H1 (cell line): ENCODE measurements around the gene INO80. TPM values are rescaled to one million over a fixed set of nuclear protein-coding genes. Genes with fewer than 3 reads are reported as not detected.

ENCODE experiments used
- CTCF ChIA-PET: fragments of 300-600 bp; sonication (Branson Sonifier 250); formaldehyde crosslinking; loops from one replicate; lab custom pipeline; 2021; ENCODE audit not compliant: partially characterized antibody; lab: Charles Lee
- POLR2A ChIA-PET: fragments of 300-600 bp; sonication (Branson Sonifier 250); formaldehyde crosslinking; loops from one replicate; lab custom pipeline; 2021; ENCODE audit warnings: inconsistent platforms; ENCODE audit not compliant: partially characterized antibody; lab: Charles Lee
- DNase-seq, 2 experiments: peaks; one replicate each; pipeline versions ENCODE4 v3.0.0 to v3.0.0-alpha.2; 2010 to 2022; ENCODE audit warnings: low spot score in 2 of 2, low read depth in 1 of 2, mixed read lengths in 1 of 2
- FAIRE-seq: peaks from 2 replicates; lab custom pipeline; 2011; peaks lifted over from hg19 to GRCh38; lab: Jason Lieb, UNC
- H2AFZ ChIP-seq: 2 replicates; pipeline ENCODE4 v1.8.1; 2012; ENCODE audit warnings: low read length, inconsistent platforms
- H2AK5ac ChIP-seq: 2 replicates; pipeline ENCODE4 v1.6.1; 2013; ENCODE audit warnings: low read depth, low read length
- H2BK120ac ChIP-seq: replicated peaks from 2 replicates; pipeline ENCODE3; 2013; ENCODE audit warnings: low read depth, low read length, inconsistent platforms
- H2BK12ac ChIP-seq: 2 replicates; pipeline ENCODE4 v1.6.1; 2013; ENCODE audit warnings: low read depth, low read length
- H2BK15ac ChIP-seq: 2 replicates; pipeline ENCODE4 v1.6.1; 2013; ENCODE audit warnings: low read length
- H2BK20ac ChIP-seq: 2 replicates; pipeline ENCODE4 v1.6.1; 2013; ENCODE audit warnings: low read length
- H2BK5ac ChIP-seq: 2 replicates; pipeline ENCODE4 v1.6.1; 2013; ENCODE audit warnings: low read depth, low read length
- H3K14ac ChIP-seq: 2 replicates; pipeline ENCODE4 v1.6.1; 2013; ENCODE audit warnings: inconsistent platforms; ENCODE audit not compliant: insufficient read length
- H3K18ac ChIP-seq: 2 replicates; pipeline ENCODE4 v1.6.1; 2013; ENCODE audit warnings: low read length; ENCODE audit errors: extremely low read depth
- H3K23ac ChIP-seq: 2 replicates; pipeline ENCODE4 v1.6.1; 2013; ENCODE audit warnings: inconsistent platforms; ENCODE audit not compliant: insufficient read length
- H3K23me2 ChIP-seq: 2 replicates; pipeline ENCODE4 v1.6.1; 2013; ENCODE audit warnings: low read depth, low read length
- H3K27ac ChIP-seq: 2 replicates; pipeline ENCODE4 v1.6.1; 2011; ENCODE audit warnings: low read depth, low read length, inconsistent platforms
- H3K27me3 ChIP-seq, 4 experiments: replicated peaks in 1 of 4; 1 replicate in 1 of 4; 2 replicates in 3 of 4; pipeline versions ENCODE4 v1.6.1 to v1.8.1; 2011 to 2013; ENCODE audit warnings: low read length in 3 of 4, mild to moderate bottlenecking in 3 of 4, inconsistent platforms in 2 of 4, mixed read lengths in 2 of 4, moderate library complexity in 1 of 4; ENCODE audit not compliant: control insufficient read depth in 3 of 4, insufficient read depth in 3 of 4; ENCODE audit errors: extremely low read depth in 1 of 4
- H3K36me3 ChIP-seq, 4 experiments: 2 replicates each; pipeline versions ENCODE4 v1.6.1 to v1.8.1; 2011 to 2013; ENCODE audit warnings: mild to moderate bottlenecking in 4 of 4, low read length in 3 of 4, moderate library complexity in 2 of 4, control low read depth in 1 of 4, inconsistent platforms in 1 of 4; ENCODE audit not compliant: insufficient read depth in 4 of 4, control insufficient read depth in 2 of 4
- H3K4ac ChIP-seq: replicated peaks from 2 replicates; pipeline ENCODE3; 2013; ENCODE audit warnings: low read length, low read depth, mixed read lengths, inconsistent platforms; ENCODE audit not compliant: insufficient read length
- H3K4me1 ChIP-seq, 4 experiments: replicated peaks in 1 of 4; 1 replicate in 1 of 4; 2 replicates in 3 of 4; pipeline versions ENCODE4 v1.6.1 to v1.8.1; 2011 to 2013; ENCODE audit warnings: low read length in 3 of 4, inconsistent platforms in 2 of 4, mixed read lengths in 1 of 4; ENCODE audit not compliant: insufficient read depth in 4 of 4, control insufficient read depth in 3 of 4
- H3K4me2 ChIP-seq, 2 experiments: 2 replicates each; pipeline versions ENCODE4 v1.6.1 to v1.8.1; 2011 to 2013; ENCODE audit warnings: low read depth in 2 of 2, low read length in 2 of 2, control low read depth in 1 of 2, inconsistent platforms in 1 of 2, mild to moderate bottlenecking in 1 of 2; ENCODE audit not compliant: insufficient read depth in 1 of 2
- H3K4me3 ChIP-seq, 4 experiments: fragments of 200-600, 300-600 bp in 1 of 4; sonication (generic), shearing (Covaris generic), sonication (Bioruptor Twin) in 1 of 4; 2 replicates each; pipeline versions ENCODE4 v1.5.1 to v1.8.1; 2011 to 2016; ENCODE audit warnings: low read length in 4 of 4, low read depth in 3 of 4, control low read depth in 2 of 4, inconsistent platforms in 2 of 4, mild to moderate bottlenecking in 2 of 4, mixed read lengths in 1 of 4, moderate library complexity in 1 of 4; ENCODE audit not compliant: insufficient read depth in 2 of 4; ENCODE audit errors: extremely low read depth in 1 of 4
- H3K56ac ChIP-seq: replicated peaks from 2 replicates; pipeline ENCODE3; 2013; ENCODE audit warnings: low read depth, mild to moderate bottlenecking, mixed read lengths, low read length, inconsistent platforms; ENCODE audit not compliant: insufficient read length
- H3K79me1 ChIP-seq: 2 replicates; pipeline ENCODE4 v1.6.1; 2013; ENCODE audit warnings: low read depth, low read length, control low read depth
- H3K79me2 ChIP-seq, 2 experiments: 2 replicates each; pipeline versions ENCODE4 v1.6.1 to v1.8.1; 2012 to 2013; ENCODE audit warnings: low read length in 2 of 2, mild to moderate bottlenecking in 2 of 2, inconsistent platforms in 1 of 2; ENCODE audit not compliant: insufficient read depth in 2 of 2, control insufficient read depth in 1 of 2
- H3K9ac ChIP-seq, 4 experiments: replicated peaks in 1 of 4; 1 replicate in 1 of 4; 2 replicates in 3 of 4; pipeline versions ENCODE4 v1.6.1 to v1.8.1; 2011 to 2013; ENCODE audit warnings: low read depth in 3 of 4, low read length in 3 of 4, control low read depth in 2 of 4, mild to moderate bottlenecking in 2 of 4, moderate library complexity in 2 of 4, inconsistent platforms in 1 of 4; ENCODE audit errors: extremely low read depth in 1 of 4
- H3K9me3 ChIP-seq, 2 experiments: 2 replicates each; pipeline versions ENCODE4 v1.6.1 to v1.8.1; 2012 to 2013; ENCODE audit warnings: mild to moderate bottlenecking in 2 of 2, moderate library complexity in 2 of 2, control low read depth in 1 of 2, inconsistent platforms in 1 of 2, low read depth in 1 of 2, low read length in 1 of 2, mixed read lengths in 1 of 2; ENCODE audit not compliant: insufficient read depth in 2 of 2
- H4K20me1 ChIP-seq, 2 experiments: replicated peaks in 1 of 2; 2 replicates each; pipeline versions ENCODE3 to v1.8.1; 2011 to 2013; ENCODE audit warnings: inconsistent platforms in 2 of 2, low read length in 2 of 2, mild to moderate bottlenecking in 1 of 2; ENCODE audit not compliant: insufficient read depth in 2 of 2, control insufficient read depth in 1 of 2
- H4K5ac ChIP-seq: 2 replicates; pipeline ENCODE4 v1.6.1; 2013; ENCODE audit warnings: low read length, low read depth, mixed read lengths, inconsistent platforms; ENCODE audit not compliant: insufficient read length
- H4K8ac ChIP-seq: 2 replicates; pipeline ENCODE4 v1.8.0; 2013; ENCODE audit warnings: mild to moderate bottlenecking, moderate library complexity, low read length, inconsistent platforms; ENCODE audit not compliant: insufficient read depth; ENCODE audit errors: extremely low read depth
- H4K91ac ChIP-seq: replicated peaks from 2 replicates; pipeline ENCODE3; 2013; ENCODE audit warnings: low read length, mixed read lengths, inconsistent platforms; ENCODE audit not compliant: insufficient read length
- CHD2 ChIP-seq: IDR thresholded peaks from 2 replicates; pipeline ENCODE4 v1.6.1; 2012; ENCODE audit warnings: low read length, improper control_type of control experiment
- CTCF ChIP-seq, 3 experiments: IDR thresholded peaks; 1 replicate in 2 of 3; 2 replicates in 1 of 3; pipeline versions ENCODE4 v1.5.1 to v1.6.1; 2011; ENCODE audit warnings: low read length in 3 of 3, mild to moderate bottlenecking in 3 of 3, inconsistent platforms in 2 of 3, low read depth in 1 of 3, moderate library complexity in 1 of 3; ENCODE audit not compliant: insufficient read depth in 1 of 3; ENCODE audit errors: control extremely low read depth in 1 of 3
- GTF2F1 ChIP-seq: IDR thresholded peaks from 2 replicates; pipeline ENCODE4 v1.6.1; 2012; ENCODE audit warnings: low read depth, low read length, improper control_type of control experiment, borderline replicate concordance
- MAX ChIP-seq: IDR thresholded peaks from 2 replicates; pipeline ENCODE4 v1.6.1; 2012; ENCODE audit warnings: inconsistent platforms
- SIX5 ChIP-seq: IDR thresholded peaks from 2 replicates; pipeline ENCODE4 v1.6.1; 2011; ENCODE audit warnings: mild to moderate bottlenecking, low read depth, low read length
- SRF ChIP-seq: IDR thresholded peaks from 2 replicates; pipeline ENCODE4 v1.6.1; 2011; ENCODE audit warnings: mild to moderate bottlenecking, low read depth, low read length, moderate library complexity
- TAF1 ChIP-seq: IDR thresholded peaks from 2 replicates; pipeline ENCODE4 v1.6.1; 2011; ENCODE audit warnings: mild to moderate bottlenecking, low read depth, low read length
- TBP ChIP-seq: IDR thresholded peaks from 2 replicates; pipeline ENCODE4 v1.6.1; 2011; ENCODE audit warnings: low read depth, low read length, improper control_type of control experiment
- YY1 ChIP-seq: IDR thresholded peaks from 2 replicates; pipeline ENCODE4 v1.6.1; 2011; ENCODE audit warnings: low read depth, mild to moderate bottlenecking, low read length
- ZNF274 ChIP-seq: IDR thresholded peaks from 2 replicates; pipeline ENCODE4 v1.7.0; 2012; ENCODE audit warnings: low read length, borderline replicate concordance; ENCODE audit errors: extremely low read depth
- WGBS, 2 experiments: shearing (Covaris generic) in 1 of 2; methylation state at CpG; one replicate each; pipeline versions ENCODE4 v1.1.6 to v1.1.7; 2013 to 2015; ENCODE audit warnings: low lambda C conversion rate in 2 of 2, mixed read lengths in 2 of 2, inconsistent platforms in 1 of 2, low coverage in 1 of 2, missing lambda C conversion rate in 1 of 2; ENCODE audit not compliant: insufficient replicate concordance in 2 of 2, insufficient coverage in 1 of 2, insufficient read length in 1 of 2; ENCODE audit errors: extremely low coverage in 1 of 2, missing lambda C conversion rate in 1 of 2; 5-methylcytosine and 5-hydroxymethylcytosine counted together
- polyA plus RNA-seq, 7 experiments: library from polyadenylated mRNA; depleted of rRNA in 3 of 7; stranded (reverse) in 5 of 7; unstranded in 2 of 7; fragments of >200 nt in 5 of 7; fragments of 200-250 nt in 2 of 7; gene quantifications; 1 replicate in 5 of 7; 2 replicates in 1 of 7; 4 replicates in 1 of 7; pipeline versions ENCODE4 v1.2.1 to v1.2.3, GENCODE V29; 2011 to 2013; ENCODE audit warnings: missing spikeins in 2 of 7, mixed read lengths in 2 of 7
- total RNA-seq: library from RNA; stranded (reverse); fragmentation: NEBNext Ultra II Directional; extraction: Animal tissue kit (Norgen Biotek cat#: 25700); gene quantifications from 2 replicates; pipeline ENCODE4 v1.2.1, GENCODE V29; 2021

INO80 gene
- total and polyA plus RNA-seq, 2 of the 8 experiments (the other 6 are each of a cell fraction or from before 2014, with no cell fraction given) = 4.3 to 24.5 TPM

- H3K14ac ChIP-seq = no peak overlapping the region
- H3K23ac ChIP-seq = no peak overlapping the region
- no peak overlapping the region for H3K4me3 ChIP-seq
- no peak overlapping the region for H2BK15ac ChIP-seq
- H2AK5ac ChIP-seq = no peak overlapping the region
- H2BK12ac ChIP-seq = no peak overlapping the region
- no peak for FAIRE-seq
- no peak overlapping the region for H2BK20ac ChIP-seq
- H3K4me1 ChIP-seq = peaks cover 0 to 7% (median 4%) of the 10 kb centered on the region in 4 experiments; a peak in 3 of 7 replicates
- no peaks in the 10 kb centered on the region for H3K79me1 ChIP-seq
- no peak for DNase-seq
- no peaks in the 10 kb centered on the region for H3K27me3 ChIP-seq
- ChIA-PET CTCF (interaction anchor here (0.5 to 4.8 kb wide), 12 partner anchors 14 to 292 kb away, joined by 3 to 33 read pairs (median 3); no protein-coding TSS in a partner anchor), POLR2A (interaction anchor here (0.7 to 3.8 kb wide), 8 partner anchors 12 to 212 kb away, joined by 3 to 57 read pairs (median 4); partner anchors contain the start of genes CHAC1 and DLL4)
- no peak overlapping the region for H3K9ac ChIP-seq
- no peaks in the 10 kb centered on the region for H3K36me3 ChIP-seq
- H3K27ac ChIP-seq = no peak overlapping the region
- no peak overlapping the region for H2BK120ac ChIP-seq
- H4K91ac ChIP-seq = no peak overlapping the region
- no peaks in the 10 kb centered on the region for H3K9me3 ChIP-seq
- 62% methylated on average over 7 of the region's 7 CpGs; no CpG with 5 or more reads in 1 of the 2 experiments for WGBS, 2 experiments
- no peaks in the 10 kb centered on the region for H4K20me1 ChIP-seq
- no peak overlapping the region for H2BK5ac ChIP-seq
- H3K4me2 ChIP-seq = peak overlapping the region in 1 of 2 experiments; percentile 11; a peak in 1 of 4 replicates
- no peak overlapping the region for H3K4ac ChIP-seq
- no peaks in the 10 kb centered on the region for H3K79me2 ChIP-seq
- no peak overlapping the region for H3K18ac ChIP-seq
- H3K56ac ChIP-seq = no peak overlapping the region
- H4K5ac ChIP-seq = no peak overlapping the region
- no peak overlapping the region for H2AFZ ChIP-seq
- no peaks in the 10 kb centered on the region; the same call in 1 of the 2 replicates for H3K23me2 ChIP-seq
- H4K8ac ChIP-seq = no peak overlapping the region
- TF ChIP-seq SIX5 (no peak), TAF1 (no peak), ZNF274 (no peak), GTF2F1 (no peak), TBP (no peak), CHD2 (no peak), CTCF (IDR thresholded peaks at IDR 0.05; ENCODE audit: control extremely low read depth in 1 of 3, insufficient read depth in 1 of 3, low read depth in 1 of 3, low read length in 3 of 3) (no peak), SRF (no peak), MAX (no peak), YY1 (no peak)
These were observed 147.6 kb downstream of the INO80 start for GRCh38 chr15:40968290-40969085.
